Measurements from ENCODE around the gene BUD23.

Gene BUD23

DNA sequence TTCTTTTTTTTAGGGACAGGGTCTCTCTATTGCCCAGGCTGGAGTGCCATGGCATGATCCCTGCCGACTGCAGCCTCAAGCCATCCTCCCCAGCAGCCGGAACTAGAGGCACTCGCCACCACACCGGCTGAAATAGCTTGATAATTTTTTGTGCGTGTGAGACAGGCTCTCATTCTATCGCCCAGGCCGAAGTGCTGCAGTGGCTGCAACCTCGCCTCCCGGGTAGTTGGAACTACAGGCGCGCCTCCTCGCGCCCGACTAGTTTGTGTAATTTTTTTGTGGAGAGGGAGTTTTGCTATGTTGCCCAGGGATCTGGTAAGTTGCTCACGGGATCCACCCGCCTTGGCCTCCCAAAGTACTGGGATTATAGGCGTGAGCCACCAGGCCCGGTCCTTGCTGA is 1.9 kb downstream of the BUD23 start:
- ATAC-seq (ENCODE audit: insufficient read depth, low read depth) (no peak), DNase-seq (no peak)
- peak overlapping the region; percentile 90 for H3K4me2 ChIP-seq (ENCODE audit: insufficient read depth, low read length)
- no peaks in the 10 kb centered on the region for H3K9me3 ChIP-seq (ENCODE audit: insufficient read depth, low read length, severe bottlenecking)
- peaks cover 59% of the 10 kb centered on the region for H3K36me3 ChIP-seq (ENCODE audit: insufficient read depth, low read length)
- no peak overlapping the region for H3K9ac ChIP-seq (ENCODE audit: low read depth, low read length)
- H3K27ac ChIP-seq (ENCODE audit: low read length) = no peak overlapping the region
- no peaks in the 10 kb centered on the region for H3K27me3 ChIP-seq (ENCODE audit: insufficient read depth, low read length, poor library complexity)
- TF ChIP-seq EZH2 (IDR thresholded peaks at IDR 0.05; ENCODE audit: borderline replicate concordance, low read depth, low read length, severe bottlenecking) = no peak
- TF ChIP-seq, protein P1, sequence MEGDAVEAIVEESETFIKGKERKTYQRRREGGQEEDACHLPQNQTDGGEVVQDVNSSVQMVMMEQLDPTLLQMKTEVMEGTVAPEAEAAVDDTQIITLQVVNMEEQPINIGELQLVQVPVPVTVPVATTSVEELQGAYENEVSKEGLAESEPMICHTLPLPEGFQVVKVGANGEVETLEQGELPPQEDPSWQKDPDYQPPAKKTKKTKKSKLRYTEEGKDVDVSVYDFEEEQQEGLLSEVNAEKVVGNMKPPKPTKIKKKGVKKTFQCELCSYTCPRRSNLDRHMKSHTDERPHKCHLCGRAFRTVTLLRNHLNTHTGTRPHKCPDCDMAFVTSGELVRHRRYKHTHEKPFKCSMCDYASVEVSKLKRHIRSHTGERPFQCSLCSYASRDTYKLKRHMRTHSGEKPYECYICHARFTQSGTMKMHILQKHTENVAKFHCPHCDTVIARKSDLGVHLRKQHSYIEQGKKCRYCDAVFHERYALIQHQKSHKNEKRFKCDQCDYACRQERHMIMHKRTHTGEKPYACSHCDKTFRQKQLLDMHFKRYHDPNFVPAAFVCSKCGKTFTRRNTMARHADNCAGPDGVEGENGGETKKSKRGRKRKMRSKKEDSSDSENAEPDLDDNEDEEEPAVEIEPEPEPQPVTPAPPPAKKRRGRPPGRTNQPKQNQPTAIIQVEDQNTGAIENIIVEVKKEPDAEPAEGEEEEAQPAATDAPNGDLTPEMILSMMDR (IDR thresholded peaks at IDR 0.05; ENCODE audit: borderline replicate concordance, extremely low read depth, low read length, poor library complexity, severe bottlenecking) = no peak
- peak overlapping the region in 1 of 2 experiments; percentile 79; a peak in 1 of 4 replicates for H3K4me3 ChIP-seq (ENCODE audit: low read depth in 1 of 2, low read length in 2 of 2)
- H3K79me2 ChIP-seq (ENCODE audit: insufficient read depth, low read length) = peaks cover 83% of the 10 kb centered on the region
- no peak overlapping the region for H2AFZ ChIP-seq (ENCODE audit: low read depth, low read length)
- peaks cover 40% of the 10 kb centered on the region for H3K4me1 ChIP-seq (ENCODE audit: insufficient read depth, low read length)
- H4K20me1 ChIP-seq (ENCODE audit: insufficient read depth, low read length) = peaks cover 33% of the 10 kb centered on the region

DNA sequence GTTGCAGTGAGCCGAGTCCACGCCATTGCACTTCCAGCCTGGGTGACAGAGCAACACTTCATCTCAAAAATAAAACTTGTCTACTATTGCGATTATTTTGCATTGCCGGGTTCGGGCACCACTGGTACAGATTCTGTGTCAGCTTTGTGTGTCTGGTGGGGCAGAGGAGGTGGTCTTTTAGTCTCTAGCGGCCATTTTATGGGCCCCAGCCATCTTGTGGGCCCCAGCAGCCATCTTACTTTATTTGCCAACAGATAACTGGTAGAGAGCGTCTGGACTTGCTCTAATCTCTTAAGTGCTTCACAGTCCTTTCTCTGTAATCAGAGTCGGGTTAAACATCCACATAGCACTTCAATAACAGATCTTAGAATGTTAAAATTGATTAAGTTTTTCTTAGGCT is 4.9 kb downstream of the BUD23 start:
- Histone ChIP-seq H3K4me2 (ENCODE audit: insufficient read depth, low read length) (no peak overlapping the region), H3K27me3 (ENCODE audit: insufficient read depth, low read length, poor library complexity) (no peaks in the 10 kb centered on the region), H3K4me3 (ENCODE audit: low read depth in 1 of 2, low read length in 2 of 2) (no peak overlapping the region), H3K27ac (ENCODE audit: low read length) (no peak overlapping the region), H3K9me3 (ENCODE audit: insufficient read depth, low read length, severe bottlenecking) (no peaks in the 10 kb centered on the region), H2AFZ (ENCODE audit: low read depth, low read length) (no peak overlapping the region), H4K20me1 (ENCODE audit: insufficient read depth, low read length) (peaks cover 26% of the 10 kb centered on the region; the same call in 1 of the 2 replicates), H3K4me1 (ENCODE audit: insufficient read depth, low read length) (peaks cover 15% of the 10 kb centered on the region), H3K9ac (ENCODE audit: low read depth, low read length) (no peak overlapping the region), H3K36me3 (ENCODE audit: insufficient read depth, low read length) (peaks cover 77% of the 10 kb centered on the region), H3K79me2 (ENCODE audit: insufficient read depth, low read length) (peaks cover 54% of the 10 kb centered on the region)
- TF ChIP-seq, protein P1 (IDR thresholded peaks at IDR 0.05; ENCODE audit: borderline replicate concordance, extremely low read depth, low read length, poor library complexity, severe bottlenecking) = no peak
- TF ChIP-seq EZH2 (IDR thresholded peaks at IDR 0.05; ENCODE audit: borderline replicate concordance, low read depth, low read length, severe bottlenecking) = no peak
- ATAC-seq (ENCODE audit: insufficient read depth, low read depth) = no peak
- DNase-seq = no peak

DNA sequence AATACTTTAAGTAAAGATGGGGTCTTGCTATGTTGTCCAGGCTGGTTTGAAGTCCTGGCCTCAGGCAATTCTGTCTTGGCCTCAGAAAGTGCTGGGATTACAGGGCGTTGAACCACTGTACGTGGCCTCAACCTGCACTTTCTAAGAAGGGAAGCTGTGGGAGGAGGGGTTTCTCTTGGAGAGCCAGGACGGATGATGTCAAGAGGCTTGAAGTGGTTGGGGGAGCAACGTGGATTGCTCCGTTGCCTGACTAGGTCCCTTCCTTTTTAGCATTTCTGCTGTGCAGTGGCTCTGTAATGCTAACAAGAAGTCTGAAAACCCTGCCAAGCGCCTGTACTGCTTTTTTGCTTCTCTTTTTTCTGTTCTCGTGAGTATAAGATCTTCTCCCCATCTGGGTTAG is 7.2 kb downstream of the BUD23 start:
- Histone ChIP-seq H2AFZ (ENCODE audit: low read depth, low read length) (no peak overlapping the region), H3K27ac (ENCODE audit: low read length) (no peak overlapping the region), H3K27me3 (ENCODE audit: insufficient read depth, low read length, poor library complexity) (no peaks in the 10 kb centered on the region), H3K4me2 (ENCODE audit: insufficient read depth, low read length) (no peak overlapping the region), H3K9ac (ENCODE audit: low read depth, low read length) (no peak overlapping the region), H3K36me3 (ENCODE audit: insufficient read depth, low read length) (peaks cover 95% of the 10 kb centered on the region), H3K9me3 (ENCODE audit: insufficient read depth, low read length, severe bottlenecking) (no peaks in the 10 kb centered on the region), H4K20me1 (ENCODE audit: insufficient read depth, low read length) (peaks cover 20% of the 10 kb centered on the region; the same call in 1 of the 2 replicates), H3K4me3 (ENCODE audit: low read depth in 1 of 2, low read length in 2 of 2) (no peak overlapping the region), H3K4me1 (ENCODE audit: insufficient read depth, low read length) (no peaks in the 10 kb centered on the region; the same call in 1 of the 2 replicates), H3K79me2 (ENCODE audit: insufficient read depth, low read length) (peaks cover 32% of the 10 kb centered on the region)
- DNase-seq (no peak), ATAC-seq (ENCODE audit: insufficient read depth, low read depth) (no peak)
- TF ChIP-seq EZH2 (IDR thresholded peaks at IDR 0.05; ENCODE audit: borderline replicate concordance, low read depth, low read length, severe bottlenecking) = no peak
- TF ChIP-seq, protein P1 (IDR thresholded peaks at IDR 0.05; ENCODE audit: borderline replicate concordance, extremely low read depth, low read length, poor library complexity, severe bottlenecking) = no peak

DNA sequence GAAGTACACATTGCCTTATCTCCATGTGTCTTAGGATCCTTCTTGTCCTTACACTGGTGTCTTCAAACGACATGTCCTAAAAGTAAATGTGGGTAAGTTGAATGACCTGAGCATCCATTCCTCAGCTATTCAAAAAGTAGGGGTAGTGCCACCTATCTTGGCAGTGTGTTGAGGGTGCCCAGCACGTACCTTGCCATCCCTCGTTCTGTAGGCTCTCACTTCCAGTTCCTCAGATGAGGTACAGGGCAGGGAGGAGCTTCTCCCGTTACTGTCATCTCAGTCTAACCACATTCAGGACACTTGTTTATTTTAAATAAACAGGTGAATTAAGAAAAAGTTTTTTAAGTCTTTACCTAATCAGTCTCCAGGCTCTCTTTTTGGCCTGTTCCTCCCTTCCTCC is 13.0 kb downstream of the BUD23 start:
- Histone ChIP-seq H3K9me3 (ENCODE audit: insufficient read depth, low read length, severe bottlenecking) (no peaks in the 10 kb centered on the region), H3K4me3 (ENCODE audit: low read depth in 1 of 2, low read length in 2 of 2) (no peak overlapping the region), H3K27me3 (ENCODE audit: insufficient read depth, low read length, poor library complexity) (no peaks in the 10 kb centered on the region), H4K20me1 (ENCODE audit: insufficient read depth, low read length) (peaks cover 14% of the 10 kb centered on the region), H3K4me1 (ENCODE audit: insufficient read depth, low read length) (no peaks in the 10 kb centered on the region), H3K27ac (ENCODE audit: low read length) (no peak overlapping the region), H3K79me2 (ENCODE audit: insufficient read depth, low read length) (no peaks in the 10 kb centered on the region), H3K36me3 (ENCODE audit: insufficient read depth, low read length) (peaks cover 83% of the 10 kb centered on the region), H2AFZ (ENCODE audit: low read depth, low read length) (no peak overlapping the region), H3K4me2 (ENCODE audit: insufficient read depth, low read length) (no peak overlapping the region), H3K9ac (ENCODE audit: low read depth, low read length) (no peak overlapping the region)
- TF ChIP-seq, protein P1 (IDR thresholded peaks at IDR 0.05; ENCODE audit: borderline replicate concordance, extremely low read depth, low read length, poor library complexity, severe bottlenecking) = no peak
- TF ChIP-seq EZH2 (IDR thresholded peaks at IDR 0.05; ENCODE audit: borderline replicate concordance, low read depth, low read length, severe bottlenecking) = no peak
- no peak for ATAC-seq (ENCODE audit: insufficient read depth, low read depth)
- DNase-seq = no peak

Measured in DND-41 (cell line).